ENCODE data around the gene PRRC1. TPM values are rescaled to one million over a fixed set of nuclear protein-coding genes. Genes with fewer than 3 reads are reported as not detected.

The PRRC1 gene
- total and polyA plus RNA-seq, 2 donors from 2014 or later = 19.8 to 55.8 TPM

DNA sequence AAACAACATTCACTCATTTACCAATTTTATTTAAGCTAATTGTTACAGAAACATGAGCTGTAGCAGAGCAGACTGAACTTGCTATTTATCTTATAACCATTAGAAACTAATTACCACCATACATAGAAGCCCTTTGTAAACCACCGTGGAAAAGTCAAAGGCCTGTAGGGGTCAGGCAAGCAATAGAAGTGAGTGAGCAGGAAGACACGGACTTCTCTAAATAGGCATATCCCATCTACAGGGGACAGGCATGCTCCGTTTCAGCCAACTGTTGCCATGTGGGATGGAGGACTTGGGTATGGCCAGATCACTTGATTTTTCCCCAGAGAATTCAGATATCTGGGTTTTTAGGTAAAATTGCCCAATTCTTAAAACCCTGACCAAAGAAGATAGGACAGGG lies 44.8 kb downstream of the PRRC1 start:
- Histone ChIP-seq H3K4me3 (ENCODE audit: low read length in 3 of 3) (no peak overlapping the region), H3K9me3 (ENCODE audit: control insufficient read depth in 2 of 3, insufficient read depth in 1 of 3, low read length in 3 of 3) (no peaks in the 10 kb centered on the region), H3K9ac (ENCODE audit: low read length in 3 of 3) (no peak overlapping the region), H3K4me1 (ENCODE audit: control insufficient read depth in 2 of 3, insufficient read depth in 2 of 3, low read depth in 1 of 3, low read length in 3 of 3) (no peaks in the 10 kb centered on the region), H3K27me3 (ENCODE audit: control insufficient read depth, insufficient read depth, low read length) (no peaks in the 10 kb centered on the region), H3K27ac (ENCODE audit: low read depth in 2 of 2, low read length in 2 of 2) (no peak overlapping the region), H3K36me3 (ENCODE audit: control insufficient read depth in 2 of 3, insufficient read depth in 3 of 3, low read length in 3 of 3) (no peaks in the 10 kb centered on the region)
- peak in 2 of 5 donors; percentile 27 to 64 for DNase-seq
- TF ChIP-seq, protein P1, sequence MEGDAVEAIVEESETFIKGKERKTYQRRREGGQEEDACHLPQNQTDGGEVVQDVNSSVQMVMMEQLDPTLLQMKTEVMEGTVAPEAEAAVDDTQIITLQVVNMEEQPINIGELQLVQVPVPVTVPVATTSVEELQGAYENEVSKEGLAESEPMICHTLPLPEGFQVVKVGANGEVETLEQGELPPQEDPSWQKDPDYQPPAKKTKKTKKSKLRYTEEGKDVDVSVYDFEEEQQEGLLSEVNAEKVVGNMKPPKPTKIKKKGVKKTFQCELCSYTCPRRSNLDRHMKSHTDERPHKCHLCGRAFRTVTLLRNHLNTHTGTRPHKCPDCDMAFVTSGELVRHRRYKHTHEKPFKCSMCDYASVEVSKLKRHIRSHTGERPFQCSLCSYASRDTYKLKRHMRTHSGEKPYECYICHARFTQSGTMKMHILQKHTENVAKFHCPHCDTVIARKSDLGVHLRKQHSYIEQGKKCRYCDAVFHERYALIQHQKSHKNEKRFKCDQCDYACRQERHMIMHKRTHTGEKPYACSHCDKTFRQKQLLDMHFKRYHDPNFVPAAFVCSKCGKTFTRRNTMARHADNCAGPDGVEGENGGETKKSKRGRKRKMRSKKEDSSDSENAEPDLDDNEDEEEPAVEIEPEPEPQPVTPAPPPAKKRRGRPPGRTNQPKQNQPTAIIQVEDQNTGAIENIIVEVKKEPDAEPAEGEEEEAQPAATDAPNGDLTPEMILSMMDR (IDR thresholded peaks at IDR 0.05; ENCODE audit: borderline replicate concordance, extremely low read depth, insufficient read depth) = no peak
- intact Hi-C loops (cut with DNase I) = loop anchor here (10.0 kb wide), 1 partner anchor 643 kb away; no protein-coding TSS in a partner anchor
- no peak for FAIRE-seq

DNA sequence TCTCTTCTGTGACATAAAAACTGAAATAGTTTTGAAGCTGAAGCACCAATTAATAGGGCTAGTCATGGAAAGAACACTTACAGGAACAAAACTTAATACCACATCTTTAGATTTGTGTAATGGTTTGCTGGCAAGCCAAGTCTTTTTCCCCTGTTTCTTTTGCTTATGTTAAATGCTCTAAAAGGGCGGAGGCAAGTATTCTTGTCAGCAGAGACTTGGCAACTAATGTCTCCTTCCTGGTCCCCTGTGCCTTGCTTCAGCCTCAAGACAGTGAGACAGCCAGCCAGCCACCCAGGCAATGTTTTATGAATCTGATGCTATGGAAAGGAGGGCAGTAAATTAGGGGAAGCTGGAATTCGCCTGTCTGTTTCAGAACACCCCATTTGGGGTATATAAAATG lies 45.7 kb downstream of the PRRC1 start:
- Histone ChIP-seq H3K4me1 (ENCODE audit: control insufficient read depth in 2 of 3, insufficient read depth in 2 of 3, low read depth in 1 of 3, low read length in 3 of 3) (no peaks in the 10 kb centered on the region), H3K9me3 (ENCODE audit: control insufficient read depth in 2 of 3, insufficient read depth in 1 of 3, low read length in 3 of 3) (no peaks in the 10 kb centered on the region), H3K36me3 (ENCODE audit: control insufficient read depth in 2 of 3, insufficient read depth in 3 of 3, low read length in 3 of 3) (no peaks in the 10 kb centered on the region), H3K27me3 (ENCODE audit: control insufficient read depth, insufficient read depth, low read length) (no peaks in the 10 kb centered on the region), H3K27ac (ENCODE audit: low read depth in 2 of 2, low read length in 2 of 2) (no peak overlapping the region), H3K4me3 (ENCODE audit: low read length in 3 of 3) (no peak overlapping the region), H3K9ac (ENCODE audit: low read length in 3 of 3) (no peak overlapping the region)
- no peak for FAIRE-seq
- TF ChIP-seq, protein P1 (IDR thresholded peaks at IDR 0.05; ENCODE audit: borderline replicate concordance, extremely low read depth, insufficient read depth) = no peak
- intact Hi-C loops (cut with DNase I) = loop anchor here (10.0 kb wide), 1 partner anchor 642 kb away; no protein-coding TSS in a partner anchor
- DNase-seq = no peak

- Histone ChIP-seq H3K4me3 (ENCODE audit: low read length in 3 of 3) (no peak overlapping the region), H3K9ac (ENCODE audit: low read length in 3 of 3) (no peak overlapping the region), H3K36me3 (ENCODE audit: control insufficient read depth in 2 of 3, insufficient read depth in 3 of 3, low read length in 3 of 3) (no peaks in the 10 kb centered on the region), H3K27ac (ENCODE audit: low read depth in 2 of 2, low read length in 2 of 2) (no peak overlapping the region), H3K9me3 (ENCODE audit: control insufficient read depth in 2 of 3, insufficient read depth in 1 of 3, low read length in 3 of 3) (no peaks in the 10 kb centered on the region), H3K4me1 (ENCODE audit: control insufficient read depth in 2 of 3, insufficient read depth in 2 of 3, low read depth in 1 of 3, low read length in 3 of 3) (no peaks in the 10 kb centered on the region), H3K27me3 (ENCODE audit: control insufficient read depth, insufficient read depth, low read length) (no peaks in the 10 kb centered on the region)
- TF ChIP-seq, protein P1 (IDR thresholded peaks at IDR 0.05; ENCODE audit: borderline replicate concordance, extremely low read depth, insufficient read depth) = peak; percentile 68
- DNase-seq (peak in 3 of 5 donors; percentile 63 to 90 (median 89)), FAIRE-seq (no peak)
- intact Hi-C loops (cut with DNase I) = loop anchor here (10.0 kb wide), 1 partner anchor 641 kb away; no protein-coding TSS in a partner anchor
These were observed 46.7 kb downstream of the PRRC1 start for GRCh38 chr5:127564002-127564769.
